Suprapubic skin (tissue), 3 donors: ENCODE results near the gene KDM2B.

Experiments
- CTCF ChIP-seq, 2 donors: fragments of 200-600 bp in 1 of 2; fragments of 450-650 bp in 1 of 2; sonication (generic) in 1 of 2; IDR thresholded peaks; one replicate each; pipeline ENCODE4 v1.5.1; 2016 to 2019; ENCODE audit warnings: antibody characterized with exemption in 2 of 2, mild to moderate bottlenecking in 1 of 2, moderate library complexity in 1 of 2
- POLR2AphosphoS5 ChIP-seq, 3 donors: sonication (generic); formaldehyde crosslinking; IDR thresholded peaks; one replicate each; pipeline ENCODE4 v1.6.1; 2017; ENCODE audit warnings: antibody characterized with exemption in 3 of 3

GRCh38 chr12:121443911-121444841, 136.6 kb downstream of the KDM2B start:
- TF ChIP-seq CTCF (IDR thresholded peaks at IDR 0.05) (no peak), POLR2AphosphoS5 (IDR thresholded peaks at IDR 0.05) (no peak)
